Fibroblast of lung (primary cell): ENCODE measurements around the gene EME1. TPM values are rescaled to one million over a fixed set of nuclear protein-coding genes. Genes with fewer than 3 reads are reported as not detected.

Source experiments
- DNase-seq, 2 donors: peaks; one replicate each; pipeline versions ENCODE4 v3.0.0 to v3.0.0-alpha.2; 2010; ENCODE audit warnings: low read depth in 2 of 2
- H2AFZ ChIP-seq: 2 replicates; pipeline ENCODE4 v1.5.1; 2012; ENCODE audit warnings: low read length, control low read depth, inconsistent platforms
- H3K27ac ChIP-seq: 2 replicates; pipeline ENCODE4 v1.5.1; 2011; ENCODE audit warnings: low read length, control low read depth; ENCODE audit not compliant: insufficient read depth
- H3K27me3 ChIP-seq: 2 replicates; pipeline ENCODE4 v1.5.1; 2011; ENCODE audit warnings: mild to moderate bottlenecking, low read length; ENCODE audit not compliant: control insufficient read depth, insufficient read depth
- H3K36me3 ChIP-seq: 2 replicates; pipeline ENCODE4 v1.5.1; 2011; ENCODE audit warnings: low read length; ENCODE audit not compliant: control insufficient read depth, insufficient read depth
- H3K4me1 ChIP-seq: 2 replicates; pipeline ENCODE4 v1.5.1; 2011; ENCODE audit warnings: low read length; ENCODE audit not compliant: control insufficient read depth, insufficient read depth; ENCODE audit errors: extremely low read depth
- H3K4me2 ChIP-seq: 2 replicates; pipeline ENCODE4 v1.5.1; 2011; ENCODE audit warnings: low read length, control low read depth; ENCODE audit not compliant: insufficient read depth; ENCODE audit errors: extremely low read depth
- H3K4me3 ChIP-seq, 4 experiments: fragments of 200-600 bp in 1 of 4; sonication (generic) in 1 of 4; replicated peaks in 1 of 4; 2 replicates each; pipeline ENCODE4 v1.5.1; 2011 to 2016; ENCODE audit warnings: low read length in 4 of 4, low read depth in 3 of 4, mild to moderate bottlenecking in 3 of 4, control low read depth in 2 of 4, inconsistent platforms in 1 of 4, mixed read lengths in 1 of 4; ENCODE audit not compliant: insufficient read depth in 1 of 4; ENCODE audit errors: control extremely low read depth in 1 of 4
- H3K79me2 ChIP-seq: 2 replicates; pipeline ENCODE4 v1.5.1; 2012; ENCODE audit warnings: mild to moderate bottlenecking, low read length, inconsistent platforms; ENCODE audit not compliant: control insufficient read depth, insufficient read depth
- H3K9ac ChIP-seq: 2 replicates; pipeline ENCODE4 v1.5.1; 2011; ENCODE audit warnings: mild to moderate bottlenecking, low read length, control low read depth; ENCODE audit not compliant: insufficient read depth
- H3K9me3 ChIP-seq: 2 replicates; pipeline ENCODE4 v1.5.1; 2012; ENCODE audit warnings: low read depth, low read length; ENCODE audit not compliant: control insufficient read depth, insufficient read depth
- H4K20me1 ChIP-seq: 2 replicates; pipeline ENCODE4 v1.5.1; 2011; ENCODE audit warnings: low read length; ENCODE audit not compliant: control insufficient read depth, insufficient read depth; ENCODE audit errors: extremely low read depth
- EZH2 ChIP-seq: IDR thresholded peaks from 2 replicates; pipeline ENCODE4 v1.5.1; 2012; ENCODE audit warnings: low read length, control low read depth, mild to moderate bottlenecking; ENCODE audit errors: missing control alignments
- polyA plus RNA-seq, 2 donors: library from polyadenylated mRNA; depleted of rRNA in 1 of 2; stranded (reverse) in 1 of 2; unstranded in 1 of 2; fragments of >200 nt; gene quantifications; 2 replicates each; pipeline ENCODE4 v1.2.1, GENCODE V29; 2011 to 2012; ENCODE audit warnings: missing spikeins in 1 of 2
- total RNA-seq: library from RNA; depleted of rRNA; stranded (reverse); fragments of >200 nt; gene quantifications from 2 replicates; pipeline ENCODE4 v1.2.1, GENCODE V29; 2014
- TF ChIP-seq, protein P1 (sequence below), 2 donors: IDR thresholded peaks in 1 of 2; conservative IDR thresholded peaks in 1 of 2; 1 replicate in 1 of 2; 2 replicates in 1 of 2; pipeline ENCODE4 v1.5.1; 2011 to 2012; ENCODE audit warnings: low read length in 2 of 2, control low read depth in 1 of 2, inconsistent platforms in 1 of 2, low read depth in 1 of 2, mild to moderate bottlenecking in 1 of 2

Gene EME1
- total and polyA plus RNA-seq, 2 donors (not counting 1 experiment from before 2014, with no cell fraction given): 2.3 to 2.7 TPM

DNA sequence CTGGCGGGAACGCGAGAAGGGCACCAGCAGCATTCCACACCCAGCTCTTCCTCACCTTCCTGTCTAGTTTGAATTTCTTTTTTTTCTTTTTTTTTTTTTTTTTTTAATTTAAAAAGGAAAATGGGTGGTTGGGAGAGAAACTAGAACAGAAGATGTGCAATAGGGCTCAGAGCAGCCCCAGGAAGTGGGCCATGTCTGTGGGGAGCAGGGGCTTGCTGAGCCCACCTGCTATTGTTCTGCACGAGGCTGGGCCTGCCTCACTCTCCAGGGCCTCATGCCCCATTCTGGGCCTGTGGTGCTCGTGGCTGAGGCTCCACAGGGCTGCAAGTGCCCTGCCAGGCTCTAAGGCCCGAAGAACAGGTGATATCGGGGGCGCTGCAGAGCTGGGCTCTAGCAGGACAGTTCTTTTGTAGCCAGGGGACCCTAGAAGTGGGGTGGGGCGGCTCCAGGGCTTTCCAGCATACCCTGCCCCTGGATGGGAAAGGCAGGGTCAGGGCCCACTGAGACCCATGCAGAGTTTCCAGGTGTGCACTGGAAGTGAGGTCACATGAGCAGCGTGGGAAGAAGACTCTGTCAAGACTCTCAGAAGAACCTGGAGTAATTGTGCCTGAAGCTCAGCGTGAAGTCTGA lies 12.4 kb upstream of the EME1 start:
- TF ChIP-seq, protein P1, sequence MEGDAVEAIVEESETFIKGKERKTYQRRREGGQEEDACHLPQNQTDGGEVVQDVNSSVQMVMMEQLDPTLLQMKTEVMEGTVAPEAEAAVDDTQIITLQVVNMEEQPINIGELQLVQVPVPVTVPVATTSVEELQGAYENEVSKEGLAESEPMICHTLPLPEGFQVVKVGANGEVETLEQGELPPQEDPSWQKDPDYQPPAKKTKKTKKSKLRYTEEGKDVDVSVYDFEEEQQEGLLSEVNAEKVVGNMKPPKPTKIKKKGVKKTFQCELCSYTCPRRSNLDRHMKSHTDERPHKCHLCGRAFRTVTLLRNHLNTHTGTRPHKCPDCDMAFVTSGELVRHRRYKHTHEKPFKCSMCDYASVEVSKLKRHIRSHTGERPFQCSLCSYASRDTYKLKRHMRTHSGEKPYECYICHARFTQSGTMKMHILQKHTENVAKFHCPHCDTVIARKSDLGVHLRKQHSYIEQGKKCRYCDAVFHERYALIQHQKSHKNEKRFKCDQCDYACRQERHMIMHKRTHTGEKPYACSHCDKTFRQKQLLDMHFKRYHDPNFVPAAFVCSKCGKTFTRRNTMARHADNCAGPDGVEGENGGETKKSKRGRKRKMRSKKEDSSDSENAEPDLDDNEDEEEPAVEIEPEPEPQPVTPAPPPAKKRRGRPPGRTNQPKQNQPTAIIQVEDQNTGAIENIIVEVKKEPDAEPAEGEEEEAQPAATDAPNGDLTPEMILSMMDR (conservative IDR thresholded peaks at IDR 0.05 in 1 of 2, IDR thresholded peaks at IDR 0.05 in 1 of 2; ENCODE audit: low read depth in 1 of 2, low read length in 2 of 2): no peak
- no peak for TF ChIP-seq EZH2
- H3K9ac ChIP-seq: no peak overlapping the region
- H3K4me1 ChIP-seq: no peaks in the 10 kb centered on the region
- H3K27me3 ChIP-seq: no peaks in the 10 kb centered on the region
- H3K4me2 ChIP-seq: no peak overlapping the region
- no peak overlapping the region for H3K27ac ChIP-seq
- H4K20me1 ChIP-seq: peaks cover 2% of the 10 kb centered on the region
- H3K79me2 ChIP-seq: no peaks in the 10 kb centered on the region
- peaks cover 13% of the 10 kb centered on the region for H3K36me3 ChIP-seq
- H2AFZ ChIP-seq: no peak overlapping the region
- no peak overlapping the region for H3K4me3 ChIP-seq
- no peak for DNase-seq
- H3K9me3 ChIP-seq: no peaks in the 10 kb centered on the region

DNA sequence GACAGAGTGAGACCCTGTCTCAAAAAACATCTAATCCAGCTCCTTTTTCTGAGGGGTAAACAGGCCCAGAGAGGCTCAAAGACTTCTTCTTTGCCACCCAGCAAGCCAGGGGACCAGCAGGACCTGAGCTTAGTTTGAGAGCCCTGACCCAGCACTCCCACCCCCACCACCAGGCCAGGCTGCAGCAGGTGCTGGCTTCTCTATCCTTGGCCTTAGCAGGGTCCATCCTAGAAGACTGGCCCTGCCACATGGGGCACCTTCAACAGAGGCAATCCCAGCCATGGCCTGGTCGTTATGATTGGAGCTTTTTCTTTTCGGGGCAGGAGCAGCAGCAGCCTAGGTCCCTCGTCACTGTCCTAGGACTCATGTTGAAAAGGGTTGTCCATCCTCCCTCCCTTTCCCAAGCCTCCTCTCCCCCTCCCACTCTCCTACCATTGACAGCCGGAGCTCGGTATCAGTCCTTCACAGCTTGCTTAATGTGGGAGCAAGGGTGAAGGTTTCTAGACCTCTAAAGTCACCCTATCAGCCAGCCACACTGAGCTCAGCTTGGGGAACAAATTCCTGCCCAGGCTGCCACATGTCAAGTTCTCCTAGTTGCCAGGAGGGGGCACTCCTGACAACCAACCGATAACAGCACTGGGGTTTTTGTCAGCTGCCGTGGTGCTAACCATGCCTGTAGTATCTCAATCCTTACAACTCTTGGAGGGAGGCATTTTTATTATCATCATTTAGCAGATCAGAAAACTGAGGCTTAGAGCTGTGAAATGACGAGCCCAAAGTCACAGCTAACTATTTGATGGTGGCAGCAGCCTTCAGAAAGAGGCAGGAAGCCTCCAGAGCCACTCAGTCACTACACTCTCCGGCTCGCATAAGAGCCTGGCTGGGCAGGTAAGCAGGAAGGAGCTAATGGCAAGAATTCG lies 11.2 kb upstream of the EME1 start:
- Histone ChIP-seq H4K20me1 (peaks cover 2% of the 10 kb centered on the region), H3K9me3 (no peaks in the 10 kb centered on the region), H3K27ac (no peak overlapping the region), H3K4me2 (no peak overlapping the region), H3K9ac (no peak overlapping the region), H3K27me3 (no peaks in the 10 kb centered on the region), H3K4me3 (no peak overlapping the region), H3K36me3 (peaks cover 7% of the 10 kb centered on the region), H3K4me1 (no peaks in the 10 kb centered on the region), H3K79me2 (no peaks in the 10 kb centered on the region), H2AFZ (no peak overlapping the region)
- TF ChIP-seq EZH2: no peak
- TF ChIP-seq, protein P1 (conservative IDR thresholded peaks at IDR 0.05 in 1 of 2, IDR thresholded peaks at IDR 0.05 in 1 of 2; ENCODE audit: low read depth in 1 of 2, low read length in 2 of 2): peak; percentile 72 to 84
- peak; percentile 62 to 76 for DNase-seq

DNA sequence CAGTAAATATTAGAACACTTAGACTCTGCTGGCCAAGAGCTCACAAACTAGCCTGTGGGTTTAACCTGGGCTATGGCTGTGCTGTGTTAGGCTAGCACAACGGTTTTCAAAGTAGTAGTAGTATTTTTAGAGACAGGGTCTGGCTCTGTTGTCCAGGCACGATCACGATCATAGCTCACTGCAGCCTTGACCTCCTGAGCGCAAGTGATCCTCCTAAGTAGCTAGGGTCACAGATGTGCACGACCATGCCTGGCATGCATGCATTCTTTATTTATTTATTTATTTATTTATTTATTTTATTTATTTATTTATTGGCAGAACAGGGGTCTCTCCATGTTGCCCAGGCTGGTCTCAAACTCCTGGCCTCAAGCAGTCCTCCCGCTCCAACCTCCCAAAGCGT lies 10.4 kb upstream of the EME1 start:
- no peak overlapping the region for H3K27ac ChIP-seq
- DNase-seq: no peak
- no peaks in the 10 kb centered on the region for H3K79me2 ChIP-seq
- H3K9ac ChIP-seq: no peak overlapping the region
- H3K9me3 ChIP-seq: no peaks in the 10 kb centered on the region
- no peaks in the 10 kb centered on the region for H3K27me3 ChIP-seq
- H3K36me3 ChIP-seq: peaks cover 4% of the 10 kb centered on the region
- H4K20me1 ChIP-seq: peaks cover 2% of the 10 kb centered on the region
- H3K4me1 ChIP-seq: no peaks in the 10 kb centered on the region
- no peak overlapping the region for H2AFZ ChIP-seq
- no peak overlapping the region for H3K4me2 ChIP-seq
- TF ChIP-seq, protein P1 (conservative IDR thresholded peaks at IDR 0.05 in 1 of 2, IDR thresholded peaks at IDR 0.05 in 1 of 2; ENCODE audit: low read depth in 1 of 2, low read length in 2 of 2): no peak
- TF ChIP-seq EZH2: no peak
- no peak overlapping the region for H3K4me3 ChIP-seq
